Epithelial cell of alveolus of lung (primary cell): ENCODE data around the gene OR56A1. TPM values are rescaled to one million over a fixed set of nuclear protein-coding genes. Genes with fewer than 3 reads are reported as not detected.

Experiments
- total RNA-seq: library from RNA; depleted of rRNA; stranded (reverse); fragments of >200 nt; gene quantifications from 2 replicates; pipeline ENCODE4 v1.2.1, GENCODE V29; 2015

Gene OR56A1
- total RNA-seq: not detected in 2 replicates

GRCh38 chr11:6030708-6031405 lies at the start of gene OR56A1:
Gene OR56A1, minus strand, starts transcription at chr11:6030758. Its CDS starts 3,066 bp downstream, at chr11:6027692.

GRCh38 chr11:6006846-6007245 lies 23.7 kb downstream of the OR56A1 start, which contains the start of gene OR56A4:
Gene OR56A4, minus strand, starts transcription at chr11:6006946. Its CDS starts 3,954 bp downstream, at chr11:6002992.

GRCh38 chr11:5986885-5987284 lies 43.7 kb downstream of the OR56A1 start, which contains the start of gene OR52L1:
Gene OR52L1, minus strand, starts transcription at chr11:5986985. Its CDS starts 55 bp downstream, at chr11:5986930.

Other genes starting within 250 kb of the OR56A1 start
- not detected in 2 replicates for gene OR52N5, start 247.4 kb downstream of the OR56A1 start, total RNA-seq
- not detected in 2 replicates for gene OR52N1, start 239.5 kb downstream of the OR56A1 start, total RNA-seq
- not detected in 2 replicates for gene OR52N2, start 221.8 kb downstream of the OR56A1 start, total RNA-seq
- gene OR52E6, start 188.9 kb downstream of the OR56A1 start, total RNA-seq: not detected in 2 replicates
- gene OR52E8, start 173.1 kb downstream of the OR56A1 start, total RNA-seq: not detected in 2 replicates
- not detected in 2 replicates for gene OR52E4, start 150.1 kb downstream of the OR56A1 start, total RNA-seq
- not detected in 2 replicates for gene OR52E5, start 137.6 kb downstream of the OR56A1 start, total RNA-seq
- not detected in 2 replicates for gene OR56A3, start 88.5 kb downstream of the OR56A1 start, total RNA-seq
- gene OR56A5, start 62.3 kb downstream of the OR56A1 start, total RNA-seq: not detected in 2 replicates
- gene OR52L1, start 43.8 kb downstream of the OR56A1 start, total RNA-seq: not detected in 2 replicates
- gene OR56A4, start 23.8 kb downstream of the OR56A1 start, total RNA-seq: not detected in 2 replicates
- not detected in 2 replicates for gene OR56B4, start 76.9 kb upstream of the OR56A1 start, total RNA-seq
- gene OR52B2, start 139.6 kb upstream of the OR56A1 start, total RNA-seq: not detected in 2 replicates
- gene OR52W1, start 168.5 kb upstream of the OR56A1 start, total RNA-seq: not detected in 2 replicates
- not detected in 2 replicates for gene C11orf42, start 174.8 kb upstream of the OR56A1 start, total RNA-seq
- 21.1 and 25.6 TPM in 2 replicates for gene FHIP1B, start 203.9 kb upstream of the OR56A1 start, total RNA-seq
- 0.16 TPM in 1 of 2 replicates, not detected in the other for gene CNGA4, start 208.3 kb upstream of the OR56A1 start, total RNA-seq
- gene CCKBR, start 229.1 kb upstream of the OR56A1 start, total RNA-seq: not detected in 2 replicates